Right forelimb (tissue), 1 donor: ENCODE data around the gene TTLL7.
"Not testable (repeated sequence)": the region's sequence is repeated elsewhere in the genome, so short reads cannot be mapped to it uniquely, and the experiment has no call there.

ENCODE experiments used
- DNase-seq: peaks from one replicate; pipeline ENCODE4 v3.0.0-alpha.2; 2018

Gene TTLL7

DNA sequence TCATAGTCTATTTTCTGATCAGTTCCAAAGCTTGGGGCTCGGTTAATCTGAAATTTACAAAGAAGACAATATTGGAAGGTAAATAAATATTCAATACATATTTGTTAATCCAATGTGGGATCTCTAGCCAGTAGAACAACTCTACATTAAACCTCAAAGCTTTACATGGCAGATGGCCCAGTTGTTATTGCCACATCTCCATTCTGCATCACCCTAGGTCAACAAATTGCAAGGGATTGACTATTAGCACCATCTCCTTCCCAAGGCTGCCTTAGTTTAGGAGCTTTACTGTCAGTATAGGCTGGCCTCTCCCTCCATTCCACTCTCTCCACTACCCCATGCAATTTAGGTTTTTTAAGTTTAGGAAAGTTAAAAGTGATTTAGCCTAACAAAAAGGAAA is 69.7 kb downstream of the TTLL7 start:
- no peak for DNase-seq

DNA sequence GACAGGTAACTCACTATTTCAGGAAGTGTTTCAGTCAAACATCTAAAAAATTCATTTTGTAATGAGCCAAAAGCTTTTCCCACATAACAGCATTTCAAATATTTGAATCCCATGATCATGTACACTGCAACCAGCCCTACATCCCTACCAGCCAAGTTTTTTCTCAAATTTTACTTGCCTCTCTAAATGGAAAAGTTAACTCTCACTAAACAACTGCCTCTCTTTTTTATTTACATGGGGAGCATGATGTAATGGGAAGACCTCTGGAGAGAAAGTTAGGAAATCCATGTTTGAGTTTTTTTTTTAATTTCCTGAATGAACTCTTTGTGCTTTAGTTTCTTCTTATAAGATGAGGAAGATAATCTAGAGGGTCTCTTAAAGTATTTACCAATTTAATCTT is 70.5 kb downstream of the TTLL7 start:
- DNase-seq = no peak

GRCh38 chr1:83927701-83928100 is 71.2 kb downstream of the TTLL7 start:
- no peak for DNase-seq

DNA sequence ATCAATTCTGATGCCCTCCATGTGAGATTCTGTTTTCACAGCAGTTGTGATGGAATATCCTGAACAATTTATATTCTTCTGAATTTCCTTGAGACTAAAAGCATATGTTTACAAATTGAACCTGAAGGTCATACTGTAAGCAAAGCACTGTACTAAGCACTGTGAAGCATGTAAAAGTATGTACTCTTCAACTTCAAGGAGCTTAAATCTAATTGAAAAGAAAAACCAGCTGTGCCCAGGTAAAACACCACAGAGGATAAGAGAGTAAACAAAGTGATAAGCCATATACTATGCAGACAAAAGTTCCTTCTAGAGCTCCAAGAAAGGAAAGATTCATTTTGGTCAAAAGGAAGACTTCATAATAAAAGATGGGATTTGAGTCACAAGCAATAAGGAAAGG is 71.9 kb downstream of the TTLL7 start:
- DNase-seq = no peak

DNA sequence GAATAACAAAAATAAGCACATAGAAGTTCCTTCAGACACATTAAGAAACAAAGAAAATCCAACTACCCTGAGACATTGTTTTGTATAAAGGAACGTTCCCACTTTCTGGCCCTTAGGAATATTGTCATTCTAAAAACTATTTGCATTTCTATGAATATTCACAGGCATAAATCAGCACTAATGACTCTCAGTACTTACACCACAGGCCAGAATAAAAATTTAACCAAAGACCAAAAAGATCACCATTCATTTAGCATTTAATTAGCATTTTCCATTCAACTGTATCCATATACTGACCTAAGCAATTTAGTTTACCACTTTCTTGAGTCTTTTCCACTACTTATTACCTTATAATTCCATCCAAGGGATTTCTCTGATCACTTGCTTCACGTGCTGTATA is 75.4 kb downstream of the TTLL7 start:
- DNase-seq = no peak

DNA sequence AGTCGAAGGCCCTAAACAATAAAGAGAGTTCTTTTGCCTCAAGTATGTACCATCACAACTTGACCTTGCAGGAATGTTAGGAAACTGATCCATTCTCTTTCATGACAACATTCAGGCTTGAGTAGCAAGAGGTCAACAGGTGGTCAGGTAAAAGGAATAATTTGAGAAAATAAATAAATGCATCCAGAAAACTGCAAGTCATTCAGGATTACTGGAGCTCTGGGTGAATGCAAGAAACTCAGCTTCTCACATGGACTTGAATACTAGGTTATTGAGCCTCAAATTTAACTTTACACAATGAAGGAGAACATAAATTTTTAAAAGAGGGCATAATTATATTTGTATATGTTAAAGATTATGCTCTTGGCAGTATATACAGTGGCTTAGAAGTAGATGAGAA is 76.5 kb downstream of the TTLL7 start:
- no peak for DNase-seq

DNA sequence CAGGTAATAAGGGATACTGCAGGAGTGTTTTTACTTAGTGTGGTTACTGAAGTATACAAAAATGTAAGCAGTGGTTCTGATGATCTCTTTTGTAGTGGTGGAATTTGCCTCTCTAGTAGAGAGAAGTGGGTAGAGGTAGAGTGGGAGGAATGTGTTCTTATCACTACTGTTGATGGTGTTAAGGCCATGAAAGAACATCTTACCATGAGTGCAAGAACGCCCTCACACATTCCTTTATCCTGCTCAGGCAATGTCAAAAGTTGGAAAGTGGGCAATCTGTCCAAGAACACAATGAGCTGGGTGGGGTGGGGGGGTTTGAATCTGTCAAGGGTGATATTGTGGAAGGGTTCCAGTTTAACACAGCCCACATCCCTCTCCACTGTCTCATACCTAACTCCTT is 78.6 kb downstream of the TTLL7 start:
- no peak for DNase-seq

DNA sequence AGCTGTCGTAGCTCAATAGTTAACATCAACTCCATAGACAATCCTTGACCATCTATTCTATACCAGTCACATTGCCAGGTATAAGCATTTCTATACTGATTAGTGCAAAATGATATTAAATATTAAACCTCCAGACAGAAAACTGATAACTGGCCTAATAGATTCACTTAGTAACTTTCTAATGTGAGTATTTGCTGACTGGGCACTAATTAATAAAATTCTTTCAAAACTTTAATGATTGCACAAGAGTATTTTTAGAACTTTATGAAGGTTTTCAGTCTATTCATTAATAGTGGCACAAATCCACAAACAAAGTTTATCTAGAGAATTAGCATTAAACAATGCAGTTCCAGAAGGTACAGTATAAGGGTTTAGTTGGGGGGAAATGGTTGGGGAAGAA is 79.1 kb downstream of the TTLL7 start:
- DNase-seq = no peak

DNA sequence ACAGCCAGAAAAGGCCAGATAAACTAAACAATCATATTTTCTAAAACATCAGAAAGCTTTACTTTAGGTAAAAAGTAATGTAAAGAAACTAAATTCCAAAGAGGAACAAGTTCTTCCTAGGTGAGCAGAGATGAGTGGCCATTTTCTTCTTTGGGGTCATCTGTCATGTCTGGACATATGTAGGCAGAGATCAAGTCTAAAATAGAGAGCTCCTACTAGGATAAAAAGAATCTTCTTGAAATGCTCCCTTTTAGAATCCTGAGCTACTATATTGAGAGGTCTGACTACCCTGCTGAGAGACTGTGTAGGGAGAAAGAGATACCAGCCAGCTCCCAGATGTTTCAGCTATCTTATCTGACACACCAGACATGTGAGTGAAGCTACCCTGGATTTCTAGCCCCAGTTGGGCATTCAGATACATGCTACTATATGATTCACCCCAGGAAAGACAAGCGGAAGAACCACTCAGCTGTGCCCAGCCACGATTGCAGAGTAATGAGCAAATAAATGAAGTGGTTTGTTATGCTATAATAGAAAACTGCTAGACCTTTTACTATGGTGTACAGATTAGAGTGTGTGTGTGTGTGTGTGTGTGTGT is 80.1 kb downstream of the TTLL7 start:
- DNase-seq = no peak

GRCh38 chr1:83917959-83918358 is 81.0 kb downstream of the TTLL7 start:
- DNase-seq = no peak

DNA sequence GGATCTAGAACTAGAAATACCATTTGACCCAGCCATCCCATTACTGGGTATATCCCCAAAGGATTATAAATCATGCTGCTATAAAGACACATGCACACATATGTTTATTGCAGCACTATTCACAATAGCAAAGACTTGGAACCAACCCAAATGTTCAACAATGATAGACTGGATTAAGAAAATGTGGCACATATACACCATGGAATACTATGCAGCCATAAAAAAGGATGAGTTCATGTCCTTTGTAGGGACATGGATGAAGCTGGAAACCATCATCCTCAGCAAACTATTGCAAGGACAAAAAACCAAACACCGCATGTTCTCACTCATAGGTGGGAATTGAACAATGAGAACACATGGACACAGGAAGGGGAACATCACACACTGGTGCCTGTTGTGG is 82.8 kb downstream of the TTLL7 start:
- not testable (repeated sequence) for DNase-seq

GRCh38 chr1:83912876-83913275 is 86.1 kb downstream of the TTLL7 start:
- no peak for DNase-seq

GRCh38 chr1:83910461-83910860 is 88.5 kb downstream of the TTLL7 start:
- DNase-seq = no peak

DNA sequence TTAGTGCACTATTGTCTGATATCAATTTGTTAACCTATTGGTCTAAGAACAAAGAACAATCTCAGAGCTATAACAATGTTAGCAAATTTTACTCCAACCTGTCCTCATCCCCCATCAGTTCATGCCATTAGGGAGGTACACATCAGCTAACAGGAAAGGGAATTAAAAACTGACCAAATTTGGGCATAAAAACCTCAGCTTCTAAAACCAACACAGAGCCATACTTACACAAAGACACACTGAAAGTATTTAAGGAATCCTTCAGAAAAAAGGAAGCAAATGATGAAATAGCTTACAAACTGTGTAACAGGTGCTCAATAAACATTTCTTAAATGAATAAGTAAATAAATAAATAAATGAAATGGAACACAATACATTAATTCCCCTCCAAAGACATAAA is 89.2 kb downstream of the TTLL7 start:
- DNase-seq = no peak

GRCh38 chr1:83905315-83905907 is 93.5 kb downstream of the TTLL7 start:
- DNase-seq = no peak

DNA sequence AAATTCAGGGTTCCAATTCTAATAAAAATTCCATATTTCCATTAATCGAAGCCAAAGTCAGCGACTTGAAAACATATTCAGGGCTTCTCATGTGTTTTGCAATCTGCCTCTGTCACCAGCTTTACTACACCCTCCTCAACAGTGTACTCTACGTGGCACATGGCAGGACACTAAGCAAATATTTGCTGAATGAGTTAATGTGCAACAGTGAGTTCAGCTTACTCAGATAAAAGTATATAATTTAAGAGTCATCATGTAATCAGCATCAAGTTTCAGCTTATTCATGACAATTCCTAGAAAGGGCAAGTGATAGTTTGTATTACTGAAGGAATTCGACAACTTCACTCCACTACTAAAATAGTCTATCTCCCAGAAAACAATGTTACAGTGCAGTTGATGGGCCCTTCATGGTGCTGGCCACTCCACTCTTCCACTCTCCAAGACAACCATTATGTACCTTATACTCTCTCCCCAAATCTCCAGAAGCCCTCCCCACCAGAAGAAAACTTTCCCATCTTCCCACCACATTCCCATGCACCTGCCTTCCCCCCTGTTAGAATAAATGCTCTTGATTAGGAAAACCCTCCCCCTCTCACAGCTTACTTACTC is 97.3 kb downstream of the TTLL7 start:
- no peak for DNase-seq

DNA sequence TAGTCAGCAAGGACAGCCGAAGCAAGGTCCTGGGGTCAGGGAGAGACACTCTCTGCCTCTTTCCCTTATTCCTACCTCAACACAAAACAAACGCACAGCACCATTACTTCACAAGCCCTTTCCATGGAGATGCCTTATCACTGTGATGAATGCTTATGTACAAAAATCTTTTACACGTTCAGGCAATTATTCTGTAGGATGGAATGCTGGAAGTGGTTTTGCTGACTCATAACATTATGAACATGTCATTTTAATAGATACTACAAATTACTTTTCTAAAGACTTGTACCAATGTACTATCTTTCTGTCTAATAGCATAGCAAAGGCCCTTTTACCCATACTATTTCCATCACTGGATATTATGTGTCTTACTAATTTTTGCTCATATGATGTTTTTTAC is 98.4 kb downstream of the TTLL7 start:
- DNase-seq = no peak

GRCh38 chr1:83897516-83897915 is 101.4 kb downstream of the TTLL7 start:
- DNase-seq = no peak

DNA sequence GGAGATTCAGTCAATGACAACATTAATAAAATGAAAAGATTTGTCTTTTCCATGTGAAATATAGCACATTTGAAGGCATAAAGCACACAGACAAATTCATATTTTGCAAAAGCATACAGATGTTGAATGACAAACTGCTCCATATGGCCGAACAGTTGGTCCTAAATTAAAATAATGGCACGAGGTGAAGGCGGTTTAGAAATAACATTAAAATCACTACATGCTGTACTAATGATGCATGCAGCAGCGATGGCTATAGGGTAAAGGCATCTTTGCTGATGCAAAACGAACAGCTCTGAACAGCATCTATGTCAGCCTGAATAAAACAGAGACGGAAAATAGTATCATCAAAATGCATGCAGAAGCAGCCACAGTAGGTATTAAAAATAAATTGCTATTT is 102.6 kb downstream of the TTLL7 start:
- no peak for DNase-seq

DNA sequence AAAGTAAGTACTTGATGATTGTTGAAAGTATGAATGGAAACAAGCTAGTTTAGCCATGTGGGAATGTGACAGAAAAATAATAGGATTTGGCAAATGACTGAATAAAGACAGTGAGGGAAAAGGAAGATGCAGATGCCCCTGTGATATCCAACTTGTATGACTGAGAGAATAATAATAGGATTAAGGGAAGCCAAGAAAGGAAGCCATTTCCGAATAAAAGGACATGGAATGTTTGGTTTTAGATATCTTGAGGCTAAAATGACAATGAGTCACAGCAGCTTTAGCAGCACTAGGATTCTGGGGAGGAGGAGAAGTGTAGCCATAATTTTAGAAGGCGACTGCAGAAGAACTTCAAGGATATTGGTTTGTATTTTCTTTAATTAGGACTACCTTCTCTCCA is 109.2 kb downstream of the TTLL7 start:
- DNase-seq = no peak

- no peak for DNase-seq
Measured at GRCh38 chr1:83887483-83887882, 111.4 kb downstream of the TTLL7 start.

DNA sequence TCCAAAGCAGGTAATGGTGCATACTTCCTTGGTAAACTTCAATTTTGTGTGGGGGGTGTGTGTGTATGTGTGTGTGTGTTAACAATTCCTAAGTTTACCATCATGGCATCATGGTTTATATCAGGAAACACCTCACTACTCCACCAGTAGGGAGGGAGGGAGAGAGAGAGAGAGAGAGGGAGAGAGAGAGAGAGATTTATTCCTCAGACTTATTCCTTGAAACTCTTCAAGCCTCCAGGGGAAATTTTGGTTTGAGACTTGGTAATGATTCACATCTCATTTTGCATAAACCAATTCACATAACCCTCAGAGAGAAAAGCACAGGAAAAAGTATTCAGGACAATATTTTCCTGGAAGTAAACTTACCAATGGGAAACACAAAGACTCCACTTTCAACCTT is 115.0 kb downstream of the TTLL7 start:
- DNase-seq = no peak

GRCh38 chr1:83882906-83883305 is 116.0 kb downstream of the TTLL7 start:
- DNase-seq = no peak

DNA sequence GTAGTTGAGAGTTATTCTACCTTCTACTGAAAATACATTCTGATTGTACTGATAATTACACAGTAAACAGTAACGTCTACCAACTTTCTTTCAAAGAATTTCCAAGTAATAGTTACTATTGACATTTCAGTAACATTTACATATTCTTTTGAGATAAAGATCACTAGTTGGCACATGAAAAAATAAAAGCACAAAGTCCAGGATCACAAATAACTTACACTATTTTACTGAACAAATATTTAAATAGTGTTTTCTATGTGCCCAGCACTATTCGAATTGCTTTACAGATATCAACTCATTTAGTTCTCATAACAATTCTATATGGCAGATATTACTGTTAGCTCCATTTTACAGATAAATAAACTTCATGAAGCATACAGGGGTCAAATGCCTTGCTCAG is 126.4 kb downstream of the TTLL7 start:
- DNase-seq = no peak

GRCh38 chr1:83864991-83865390 is 133.9 kb downstream of the TTLL7 start:
- no peak for DNase-seq
